Measurements from ENCODE around the gene GTF2E1.
"Not testable (repeated sequence)": the region's sequence is repeated elsewhere in the genome, so short reads cannot be mapped to it uniquely, and the experiment has no call there.

Gene GTF2E1

GRCh38 chr3:120753810-120754209, 11.3 kb downstream of the GTF2E1 start:
- no peak for DNase-seq (ENCODE audit: low read depth in 2 of 2)

- DNase-seq (ENCODE audit: low read depth in 2 of 2) = no peak
These were observed 13.5 kb downstream of the GTF2E1 start for GRCh38 chr3:120756061-120756460.

GRCh38 chr3:120758551-120758950, 16.0 kb downstream of the GTF2E1 start:
- not testable (repeated sequence) for DNase-seq (ENCODE audit: low read depth in 2 of 2)

GRCh38 chr3:120762615-120763014, 20.1 kb downstream of the GTF2E1 start:
- peak; percentile 79 to 80 for DNase-seq (ENCODE audit: low read depth in 2 of 2)

- no peak for DNase-seq (ENCODE audit: low read depth in 2 of 2)
These were observed 21.1 kb downstream of the GTF2E1 start for GRCh38 chr3:120763601-120764000.

- DNase-seq (ENCODE audit: low read depth in 2 of 2) = no peak
These were observed 21.7 kb downstream of the GTF2E1 start for GRCh38 chr3:120764206-120764605.

DNA sequence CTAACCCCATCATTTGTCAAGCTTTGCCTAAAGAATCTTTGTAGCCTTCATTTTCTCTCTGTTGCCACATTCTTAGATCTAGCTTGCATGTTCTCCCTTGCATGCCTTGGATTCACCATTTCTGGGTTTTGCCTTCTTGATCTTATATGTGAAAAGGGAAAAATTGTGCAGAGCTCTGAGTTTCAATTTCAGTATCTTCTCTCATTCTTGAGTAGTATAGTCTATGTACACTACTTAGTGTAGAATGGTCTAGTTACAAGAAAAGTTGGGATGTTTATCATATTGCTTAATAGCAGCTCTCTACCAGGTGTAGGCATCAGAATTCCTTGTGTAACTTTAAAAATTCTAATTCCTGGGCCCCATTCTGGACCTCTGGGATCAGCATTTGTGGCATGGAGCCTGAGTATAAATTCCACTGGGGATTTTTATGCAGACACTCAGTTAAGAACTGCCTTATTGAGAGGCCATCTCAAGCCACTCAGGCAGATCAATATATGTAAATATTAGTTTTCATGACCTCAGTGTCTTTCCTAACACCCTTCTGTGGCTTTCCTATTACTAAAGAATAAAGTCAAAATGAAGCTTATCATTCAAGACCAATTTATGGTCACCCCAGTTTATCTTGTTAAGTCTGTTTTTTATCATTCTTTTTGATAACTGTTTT, 23.4 kb downstream of the GTF2E1 start:
- no peak for DNase-seq (ENCODE audit: low read depth in 2 of 2)

DNA sequence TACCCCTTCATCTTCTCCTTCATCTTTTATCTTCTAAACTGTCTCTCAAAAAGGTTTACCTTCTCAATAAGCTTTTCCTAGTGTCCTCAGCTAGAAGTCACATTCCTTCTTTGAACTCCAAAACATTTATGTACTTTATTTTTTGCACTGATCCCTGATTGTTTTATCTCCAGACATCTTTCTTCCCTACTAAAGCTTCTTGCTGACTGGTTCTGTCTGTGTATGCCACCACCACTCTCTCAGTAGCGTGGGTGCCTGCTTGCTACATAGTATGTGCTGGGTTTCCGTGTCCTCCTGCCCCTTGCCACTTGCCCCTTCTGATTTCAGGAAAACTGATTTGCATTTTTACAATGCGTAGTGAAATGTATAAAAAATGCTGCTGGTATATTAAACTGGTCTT, 24.0 kb downstream of the GTF2E1 start:
- DNase-seq (ENCODE audit: low read depth in 2 of 2) = no peak

DNA sequence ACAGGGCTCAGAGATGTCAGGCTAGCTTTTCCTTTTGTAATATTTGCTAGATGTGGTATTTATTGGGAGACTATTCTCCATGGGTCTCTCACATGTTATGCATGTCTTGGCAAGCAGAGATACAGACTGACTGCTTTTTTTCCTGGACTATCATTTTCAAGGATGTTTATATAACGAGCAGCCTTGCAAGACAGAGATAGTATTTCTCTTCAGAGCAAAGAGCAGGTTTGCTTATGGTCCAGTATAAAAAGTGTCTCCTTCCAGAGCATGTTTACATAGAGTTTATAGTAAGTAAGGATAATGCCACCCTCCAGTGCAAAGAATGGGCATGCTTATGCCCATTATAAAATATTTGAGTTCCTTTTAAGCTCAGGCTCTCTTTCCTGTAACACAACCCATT, 24.6 kb downstream of the GTF2E1 start:
- DNase-seq (ENCODE audit: low read depth in 2 of 2) = no peak

GRCh38 chr3:120769436-120769835, 26.9 kb downstream of the GTF2E1 start:
- DNase-seq (ENCODE audit: low read depth in 2 of 2) = no peak

- DNase-seq (ENCODE audit: low read depth in 2 of 2) = no peak
These were observed 28.3 kb downstream of the GTF2E1 start for GRCh38 chr3:120770891-120771290.

GRCh38 chr3:120772081-120772480, 29.5 kb downstream of the GTF2E1 start:
- DNase-seq (ENCODE audit: low read depth in 2 of 2) = no peak

GRCh38 chr3:120773932-120774331, 31.4 kb downstream of the GTF2E1 start:
- no peak for DNase-seq (ENCODE audit: low read depth in 2 of 2)

DNA sequence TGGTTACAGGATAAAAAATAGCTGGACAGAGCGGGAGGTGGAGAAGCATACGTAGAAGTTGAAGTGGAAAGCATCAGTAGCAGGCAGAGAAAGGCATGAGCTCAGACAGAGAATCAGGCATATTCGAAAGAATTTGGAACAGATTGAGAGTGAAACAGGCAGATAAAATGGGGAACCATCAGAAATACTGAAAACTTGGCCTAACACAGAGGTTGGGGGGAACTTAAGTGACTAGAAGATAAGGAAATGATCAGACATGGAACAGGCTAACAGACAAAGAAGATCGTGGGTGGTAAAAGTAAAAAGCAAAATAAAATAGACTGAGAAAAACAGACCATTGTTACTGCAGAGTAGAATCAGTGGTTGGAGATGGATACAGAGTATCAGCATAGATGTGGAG, 32.9 kb downstream of the GTF2E1 start:
- DNase-seq (ENCODE audit: low read depth in 2 of 2) = no peak

- no peak for DNase-seq (ENCODE audit: low read depth in 2 of 2)
These were observed 36.2 kb downstream of the GTF2E1 start for GRCh38 chr3:120778776-120779175.

- DNase-seq (ENCODE audit: low read depth in 2 of 2) = no peak
These were observed 38.4 kb downstream of the GTF2E1 start for GRCh38 chr3:120780977-120781376.

- peak; percentile 56 to 60 for DNase-seq (ENCODE audit: low read depth in 2 of 2)
These were observed 43.3 kb downstream of the GTF2E1 start for GRCh38 chr3:120785832-120786231.

DNA sequence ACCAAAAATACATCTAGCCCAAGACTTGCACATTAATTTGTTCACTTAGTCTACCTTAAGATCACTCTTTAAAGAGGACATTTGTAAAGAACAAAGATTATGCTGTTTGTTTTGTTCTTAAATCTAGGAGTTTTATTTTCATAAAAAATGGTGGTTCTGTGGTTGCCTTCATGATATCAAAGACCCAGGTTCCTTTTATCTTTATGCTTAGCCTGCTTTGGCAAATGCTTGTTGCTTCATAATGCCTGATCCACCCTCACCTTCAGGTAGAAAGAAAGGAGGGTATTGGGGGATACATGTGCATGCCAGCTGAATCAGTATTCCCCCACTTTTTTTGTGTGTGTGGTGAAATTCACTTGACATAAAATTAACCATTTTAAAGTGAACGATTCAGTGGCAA, 48.5 kb downstream of the GTF2E1 start:
- no peak for DNase-seq (ENCODE audit: low read depth in 2 of 2)

DNA sequence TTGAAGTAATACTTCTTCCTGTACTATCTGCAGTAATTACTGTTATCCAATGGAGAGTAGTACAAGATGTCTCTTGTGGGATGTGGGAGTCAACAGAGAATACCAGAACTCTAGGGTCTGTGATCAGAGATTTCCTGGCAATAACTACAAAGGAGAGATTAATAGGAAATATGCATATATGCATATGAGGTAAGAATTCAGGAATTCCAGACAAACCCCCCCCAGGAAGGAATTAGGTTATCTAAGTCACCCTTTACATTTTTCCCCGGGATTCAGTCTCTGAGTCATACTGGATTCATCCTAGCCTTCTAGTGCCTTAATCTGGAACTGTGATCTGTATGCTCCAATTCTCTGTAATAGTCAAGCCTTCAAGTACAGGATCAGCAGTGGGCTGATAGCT, 49.4 kb downstream of the GTF2E1 start:
- peak; percentile 65 to 70 for DNase-seq (ENCODE audit: low read depth in 2 of 2)

- no peak for DNase-seq (ENCODE audit: low read depth in 2 of 2)
These were observed 51.1 kb downstream of the GTF2E1 start for GRCh38 chr3:120793601-120794000.

GRCh38 chr3:120795017-120795648, 52.6 kb downstream of the GTF2E1 start:
- peak; percentile 67 to 72 for DNase-seq (ENCODE audit: low read depth in 2 of 2)

DNA sequence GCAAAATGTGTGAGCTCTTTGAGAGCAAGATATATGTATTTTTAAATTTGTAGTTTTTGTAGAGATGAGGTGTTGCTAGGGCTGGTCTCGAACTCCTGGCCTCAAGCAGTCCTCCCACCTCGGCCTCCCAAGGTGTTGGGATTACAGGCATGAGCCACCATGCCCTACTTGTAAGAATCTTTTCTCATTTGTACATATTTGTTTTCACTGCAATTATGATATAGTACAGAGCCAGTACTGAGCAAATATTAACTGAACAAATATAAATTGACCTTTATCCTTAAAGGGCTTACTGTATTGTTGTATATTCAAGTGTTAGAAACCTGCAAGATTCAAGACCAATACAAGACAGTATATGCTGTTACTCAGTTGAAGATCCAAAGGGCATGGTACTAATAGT, 53.4 kb downstream of the GTF2E1 start:
- no peak for DNase-seq (ENCODE audit: low read depth in 2 of 2)

GRCh38 chr3:120796976-120797375, 54.4 kb downstream of the GTF2E1 start:
- DNase-seq (ENCODE audit: low read depth in 2 of 2) = no peak

DNA sequence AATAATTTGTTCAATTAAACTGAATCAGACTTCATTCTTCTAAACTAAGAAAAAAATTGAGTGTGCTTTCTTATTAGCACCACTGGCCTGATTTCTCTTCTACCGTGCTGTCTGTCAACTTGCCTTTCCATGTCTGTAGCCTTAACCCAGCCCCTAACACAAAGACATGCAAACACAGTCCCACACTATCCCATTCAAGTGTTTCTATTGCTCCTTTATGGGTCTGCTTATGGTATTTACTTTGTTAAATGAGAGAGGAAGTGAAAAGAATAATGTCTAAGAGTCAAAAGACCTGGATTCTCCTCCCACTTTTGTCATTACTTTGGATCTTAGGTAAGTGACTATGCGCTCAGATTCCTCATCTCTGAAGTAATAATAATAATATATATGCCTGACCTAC, 55.3 kb downstream of the GTF2E1 start:
- no peak for DNase-seq (ENCODE audit: low read depth in 2 of 2)

All from fibroblast of skin of left quadriceps (primary cell).